ENCODE results near the gene ISCA2.

DNA sequence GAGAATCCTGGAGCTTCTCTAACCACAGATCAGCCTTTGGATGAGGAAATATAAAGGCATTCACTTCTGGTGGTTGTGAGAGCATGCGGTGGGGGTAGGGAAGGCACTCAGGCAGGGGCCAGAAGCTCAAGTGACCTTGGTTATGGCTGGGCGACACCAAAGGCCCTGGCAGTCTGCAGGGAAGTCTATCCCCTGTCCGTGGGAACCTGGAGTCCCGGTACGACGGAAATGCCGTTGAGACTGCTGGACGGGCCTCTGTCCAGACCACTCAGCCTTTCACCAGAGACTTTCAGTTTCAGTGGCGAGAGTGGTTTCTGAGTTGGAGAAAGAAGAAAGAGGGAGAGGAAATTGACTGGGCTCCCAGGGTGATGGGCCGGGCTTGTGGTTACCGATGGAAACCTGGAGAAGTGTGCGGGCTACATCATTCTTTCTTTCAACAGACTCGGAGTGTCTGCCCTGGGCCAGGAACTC lies 20.9 kb downstream of the ISCA2 start:
- TF ChIP-seq EZH2 (IDR thresholded peaks at IDR 0.05; ENCODE audit: borderline replicate concordance, low read depth, low read length, severe bottlenecking): no peak
- TF ChIP-seq, protein P1, sequence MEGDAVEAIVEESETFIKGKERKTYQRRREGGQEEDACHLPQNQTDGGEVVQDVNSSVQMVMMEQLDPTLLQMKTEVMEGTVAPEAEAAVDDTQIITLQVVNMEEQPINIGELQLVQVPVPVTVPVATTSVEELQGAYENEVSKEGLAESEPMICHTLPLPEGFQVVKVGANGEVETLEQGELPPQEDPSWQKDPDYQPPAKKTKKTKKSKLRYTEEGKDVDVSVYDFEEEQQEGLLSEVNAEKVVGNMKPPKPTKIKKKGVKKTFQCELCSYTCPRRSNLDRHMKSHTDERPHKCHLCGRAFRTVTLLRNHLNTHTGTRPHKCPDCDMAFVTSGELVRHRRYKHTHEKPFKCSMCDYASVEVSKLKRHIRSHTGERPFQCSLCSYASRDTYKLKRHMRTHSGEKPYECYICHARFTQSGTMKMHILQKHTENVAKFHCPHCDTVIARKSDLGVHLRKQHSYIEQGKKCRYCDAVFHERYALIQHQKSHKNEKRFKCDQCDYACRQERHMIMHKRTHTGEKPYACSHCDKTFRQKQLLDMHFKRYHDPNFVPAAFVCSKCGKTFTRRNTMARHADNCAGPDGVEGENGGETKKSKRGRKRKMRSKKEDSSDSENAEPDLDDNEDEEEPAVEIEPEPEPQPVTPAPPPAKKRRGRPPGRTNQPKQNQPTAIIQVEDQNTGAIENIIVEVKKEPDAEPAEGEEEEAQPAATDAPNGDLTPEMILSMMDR (IDR thresholded peaks at IDR 0.05; ENCODE audit: extremely low read depth in 1 of 2, insufficient read depth in 1 of 2, low read depth in 1 of 2, low read length in 2 of 2): no peak
- no peak for TF ChIP-seq POLR2AphosphoS5 (IDR thresholded peaks at IDR 0.05; ENCODE audit: insufficient read depth, low read depth, low read length)
- TF ChIP-seq POLR2A (IDR thresholded peaks at IDR 0.05; ENCODE audit: low read depth, low read length): no peak
- TF ChIP-seq JUN (IDR thresholded peaks at IDR 0.05; ENCODE audit: borderline replicate concordance, insufficient read depth, insufficient read length, low read depth): no peak
- TF ChIP-seq, protein P2, sequence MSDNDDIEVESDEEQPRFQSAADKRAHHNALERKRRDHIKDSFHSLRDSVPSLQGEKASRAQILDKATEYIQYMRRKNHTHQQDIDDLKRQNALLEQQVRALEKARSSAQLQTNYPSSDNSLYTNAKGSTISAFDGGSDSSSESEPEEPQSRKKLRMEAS (IDR thresholded peaks at IDR 0.05; ENCODE audit: insufficient read depth, insufficient read length): no peak
- no peak for TF ChIP-seq FOS (IDR thresholded peaks at IDR 0.05; ENCODE audit: borderline replicate concordance, insufficient read depth, low read length)
- TF ChIP-seq MYC (IDR thresholded peaks at IDR 0.05; ENCODE audit: low read depth, low read length): no peak
